HL-60 (cell line): ENCODE data around the gene ELMOD3.

Source experiments
- DNase-seq, 2 experiments: peaks; one replicate each; pipeline ENCODE4 v3.0.0-alpha.2; 2010 to 2020; ENCODE audit warnings: low read depth in 1 of 2, low spot score in 1 of 2
- H3K27ac ChIP-seq: fragments of 250-450 bp; sonication (Bioruptor Pico); replicated peaks from 2 replicates; pipeline ENCODE4 v1.5.1; 2020; ENCODE audit warnings: mild to moderate bottlenecking, moderate library complexity
- H3K27me3 ChIP-seq: fragments of 250-450 bp; sonication (Bioruptor Pico); 2 replicates; pipeline ENCODE4 v1.5.1; 2021; ENCODE audit warnings: mild to moderate bottlenecking, moderate library complexity; ENCODE audit not compliant: insufficient read depth, poor library complexity, severe bottlenecking
- H3K4me3 ChIP-seq: replicated peaks from 2 replicates; pipeline ENCODE4 v1.5.1; 2011; ENCODE audit warnings: mild to moderate bottlenecking, control low read depth, low read length; ENCODE audit not compliant: insufficient read depth
- GABPA ChIP-seq: IDR thresholded peaks from 2 replicates; pipeline ENCODE4 v1.6.1; 2012; ENCODE audit warnings: low read depth
- POLR2AphosphoS5 ChIP-seq: IDR thresholded peaks from 2 replicates; pipeline ENCODE4 v1.6.1; 2012; ENCODE audit warnings: low read depth
- SPI1 ChIP-seq: IDR thresholded peaks from 2 replicates; pipeline ENCODE4 v1.6.1; 2012; ENCODE audit warnings: low read depth, mild to moderate bottlenecking, borderline replicate concordance
- TF ChIP-seq, protein P1 (sequence below): IDR thresholded peaks from one replicate; pipeline ENCODE4 v1.5.1; 2011; ENCODE audit warnings: low read length, control low read depth, inconsistent platforms; ENCODE audit not compliant: insufficient read depth
- TF ChIP-seq, protein P2 (sequence below): IDR thresholded peaks from 2 replicates; pipeline ENCODE4 v1.6.1; 2012; ENCODE audit warnings: low read depth; ENCODE audit not compliant: insufficient replicate concordance

Gene ELMOD3

GRCh38 chr2:85383850-85384249, 29.3 kb downstream of the ELMOD3 start:
- DNase-seq, result no peak
- H3K27ac ChIP-seq, result no peak overlapping the region
- no peaks in the 10 kb centered on the region for H3K27me3 ChIP-seq
- H3K4me3 ChIP-seq, result no peak overlapping the region
- no peak for TF ChIP-seq GABPA
- TF ChIP-seq, protein P1, sequence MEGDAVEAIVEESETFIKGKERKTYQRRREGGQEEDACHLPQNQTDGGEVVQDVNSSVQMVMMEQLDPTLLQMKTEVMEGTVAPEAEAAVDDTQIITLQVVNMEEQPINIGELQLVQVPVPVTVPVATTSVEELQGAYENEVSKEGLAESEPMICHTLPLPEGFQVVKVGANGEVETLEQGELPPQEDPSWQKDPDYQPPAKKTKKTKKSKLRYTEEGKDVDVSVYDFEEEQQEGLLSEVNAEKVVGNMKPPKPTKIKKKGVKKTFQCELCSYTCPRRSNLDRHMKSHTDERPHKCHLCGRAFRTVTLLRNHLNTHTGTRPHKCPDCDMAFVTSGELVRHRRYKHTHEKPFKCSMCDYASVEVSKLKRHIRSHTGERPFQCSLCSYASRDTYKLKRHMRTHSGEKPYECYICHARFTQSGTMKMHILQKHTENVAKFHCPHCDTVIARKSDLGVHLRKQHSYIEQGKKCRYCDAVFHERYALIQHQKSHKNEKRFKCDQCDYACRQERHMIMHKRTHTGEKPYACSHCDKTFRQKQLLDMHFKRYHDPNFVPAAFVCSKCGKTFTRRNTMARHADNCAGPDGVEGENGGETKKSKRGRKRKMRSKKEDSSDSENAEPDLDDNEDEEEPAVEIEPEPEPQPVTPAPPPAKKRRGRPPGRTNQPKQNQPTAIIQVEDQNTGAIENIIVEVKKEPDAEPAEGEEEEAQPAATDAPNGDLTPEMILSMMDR, result no peak
- TF ChIP-seq POLR2AphosphoS5, result no peak

DNA sequence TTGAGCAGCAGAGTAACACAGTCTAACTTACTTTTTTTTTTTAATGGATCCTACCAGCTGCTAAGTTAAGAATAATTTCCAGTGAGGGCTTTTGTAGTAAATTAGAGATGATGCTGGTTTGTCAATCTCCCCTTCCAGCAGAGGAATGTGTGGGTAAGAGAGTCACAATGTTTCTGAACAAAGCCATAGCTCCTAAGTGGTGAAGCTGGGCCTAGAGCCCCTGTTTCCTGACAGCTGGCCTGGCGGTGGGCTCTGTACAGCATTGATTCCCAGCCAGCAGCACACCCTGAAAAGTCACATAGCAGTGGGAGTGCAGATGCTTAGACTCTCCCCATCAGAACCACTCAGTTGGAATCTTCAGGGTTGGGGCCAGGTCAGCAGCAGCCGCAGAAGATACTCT, 31.2 kb downstream of the ELMOD3 start:
- Histone ChIP-seq H3K27me3 (no peaks in the 10 kb centered on the region), H3K27ac (no peak overlapping the region), H3K4me3 (no peak overlapping the region)
- TF ChIP-seq GABPA (no peak), POLR2AphosphoS5 (no peak), SPI1 (no peak)
- TF ChIP-seq, protein P2, sequence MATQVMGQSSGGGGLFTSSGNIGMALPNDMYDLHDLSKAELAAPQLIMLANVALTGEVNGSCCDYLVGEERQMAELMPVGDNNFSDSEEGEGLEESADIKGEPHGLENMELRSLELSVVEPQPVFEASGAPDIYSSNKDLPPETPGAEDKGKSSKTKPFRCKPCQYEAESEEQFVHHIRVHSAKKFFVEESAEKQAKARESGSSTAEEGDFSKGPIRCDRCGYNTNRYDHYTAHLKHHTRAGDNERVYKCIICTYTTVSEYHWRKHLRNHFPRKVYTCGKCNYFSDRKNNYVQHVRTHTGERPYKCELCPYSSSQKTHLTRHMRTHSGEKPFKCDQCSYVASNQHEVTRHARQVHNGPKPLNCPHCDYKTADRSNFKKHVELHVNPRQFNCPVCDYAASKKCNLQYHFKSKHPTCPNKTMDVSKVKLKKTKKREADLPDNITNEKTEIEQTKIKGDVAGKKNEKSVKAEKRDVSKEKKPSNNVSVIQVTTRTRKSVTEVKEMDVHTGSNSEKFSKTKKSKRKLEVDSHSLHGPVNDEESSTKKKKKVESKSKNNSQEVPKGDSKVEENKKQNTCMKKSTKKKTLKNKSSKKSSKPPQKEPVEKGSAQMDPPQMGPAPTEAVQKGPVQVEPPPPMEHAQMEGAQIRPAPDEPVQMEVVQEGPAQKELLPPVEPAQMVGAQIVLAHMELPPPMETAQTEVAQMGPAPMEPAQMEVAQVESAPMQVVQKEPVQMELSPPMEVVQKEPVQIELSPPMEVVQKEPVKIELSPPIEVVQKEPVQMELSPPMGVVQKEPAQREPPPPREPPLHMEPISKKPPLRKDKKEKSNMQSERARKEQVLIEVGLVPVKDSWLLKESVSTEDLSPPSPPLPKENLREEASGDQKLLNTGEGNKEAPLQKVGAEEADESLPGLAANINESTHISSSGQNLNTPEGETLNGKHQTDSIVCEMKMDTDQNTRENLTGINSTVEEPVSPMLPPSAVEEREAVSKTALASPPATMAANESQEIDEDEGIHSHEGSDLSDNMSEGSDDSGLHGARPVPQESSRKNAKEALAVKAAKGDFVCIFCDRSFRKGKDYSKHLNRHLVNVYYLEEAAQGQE, result no peak
- TF ChIP-seq, protein P1, result no peak
- DNase-seq, result no peak

- Histone ChIP-seq H3K27me3 (no peaks in the 10 kb centered on the region), H3K4me3 (no peak overlapping the region), H3K27ac (no peak overlapping the region)
- no peak for DNase-seq
- TF ChIP-seq POLR2AphosphoS5 (no peak), SPI1 (no peak), GABPA (no peak)
- TF ChIP-seq, protein P2, result no peak
- TF ChIP-seq, protein P1, result no peak
Measured at GRCh38 chr2:85387754-85388153, 33.2 kb downstream of the ELMOD3 start.

- H3K27ac ChIP-seq, result no peak overlapping the region
- H3K4me3 ChIP-seq, result no peak overlapping the region
- TF ChIP-seq, protein P1, result no peak
- no peak for TF ChIP-seq POLR2AphosphoS5
- no peaks in the 10 kb centered on the region for H3K27me3 ChIP-seq
- DNase-seq, result no peak
Measured at GRCh38 chr2:85388878-85389538, 34.4 kb downstream of the ELMOD3 start.
